BE2C (cell line): ENCODE measurements around the gene PDE3A.

Experiments
- DNase-seq: peaks from one replicate; pipeline ENCODE4 v3.0.0-alpha.2; 2020
- H3K27me3 ChIP-seq: fragments of 250-450 bp; sonication (Bioruptor Pico); 2 replicates; pipeline ENCODE4 v1.5.1; 2020; ENCODE audit warnings: mild to moderate bottlenecking
- H3K36me3 ChIP-seq: fragments of 250-450 bp; sonication (Bioruptor Pico); 2 replicates; pipeline ENCODE4 v1.5.1; 2020; ENCODE audit warnings: mild to moderate bottlenecking
- H3K4me1 ChIP-seq: fragments of 250-450 bp; sonication (Bioruptor Pico); 2 replicates; pipeline ENCODE4 v1.5.1; 2020
- H3K4me3 ChIP-seq: 2 replicates; pipeline ENCODE4 v1.5.1; 2011; ENCODE audit warnings: low read depth, low read length
- H3K9me3 ChIP-seq: fragments of 250-450 bp; sonication (Bioruptor Pico); 2 replicates; pipeline ENCODE4 v1.5.1; 2020
- CTCF ChIP-seq: IDR thresholded peaks from 2 replicates; pipeline ENCODE4 v1.5.1; 2012; ENCODE audit warnings: mild to moderate bottlenecking, low read depth, low read length

The PDE3A gene

GRCh38 chr12:20345866-20346265 lies 22.5 kb upstream of the PDE3A start:
- no peak for DNase-seq
- no peaks in the 10 kb centered on the region for H3K4me1 ChIP-seq
- no peaks in the 10 kb centered on the region; the same call in 1 of the 2 replicates for H3K9me3 ChIP-seq
- H3K27me3 ChIP-seq = no peaks in the 10 kb centered on the region
- H3K4me3 ChIP-seq = no peak overlapping the region
- no peaks in the 10 kb centered on the region for H3K36me3 ChIP-seq
- TF ChIP-seq CTCF = no peak

GRCh38 chr12:20350026-20350425 lies 18.3 kb upstream of the PDE3A start:
- TF ChIP-seq CTCF = no peak
- no peak for DNase-seq
- no peaks in the 10 kb centered on the region for H3K27me3 ChIP-seq
- no peaks in the 10 kb centered on the region; the same call in 1 of the 2 replicates for H3K9me3 ChIP-seq
- H3K4me1 ChIP-seq = no peaks in the 10 kb centered on the region
- no peak overlapping the region for H3K4me3 ChIP-seq
- no peaks in the 10 kb centered on the region for H3K36me3 ChIP-seq

DNA sequence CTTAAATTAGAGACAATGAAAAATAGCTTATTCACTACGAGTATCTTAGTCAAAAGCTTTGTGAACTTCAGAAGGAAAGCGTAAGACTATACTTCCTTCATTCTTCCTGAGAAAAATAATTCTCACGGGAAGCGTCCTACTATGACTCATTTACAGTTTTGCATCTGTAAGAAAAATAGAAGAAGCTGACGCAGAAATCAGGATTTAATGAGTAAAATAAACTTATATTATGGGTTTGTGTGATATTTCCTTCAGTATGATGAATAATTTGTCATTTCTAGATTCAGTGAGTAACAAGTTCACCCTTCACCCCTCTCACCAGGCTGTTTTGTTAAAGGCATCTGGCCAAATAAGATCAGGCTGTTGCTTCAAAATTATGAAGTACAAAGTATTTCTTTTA lies 17.8 kb upstream of the PDE3A start:
- TF ChIP-seq CTCF = no peak
- Histone ChIP-seq H3K4me1 (no peaks in the 10 kb centered on the region), H3K36me3 (no peaks in the 10 kb centered on the region), H3K9me3 (no peaks in the 10 kb centered on the region; the same call in 1 of the 2 replicates), H3K27me3 (no peaks in the 10 kb centered on the region), H3K4me3 (no peak overlapping the region)
- DNase-seq = no peak

DNA sequence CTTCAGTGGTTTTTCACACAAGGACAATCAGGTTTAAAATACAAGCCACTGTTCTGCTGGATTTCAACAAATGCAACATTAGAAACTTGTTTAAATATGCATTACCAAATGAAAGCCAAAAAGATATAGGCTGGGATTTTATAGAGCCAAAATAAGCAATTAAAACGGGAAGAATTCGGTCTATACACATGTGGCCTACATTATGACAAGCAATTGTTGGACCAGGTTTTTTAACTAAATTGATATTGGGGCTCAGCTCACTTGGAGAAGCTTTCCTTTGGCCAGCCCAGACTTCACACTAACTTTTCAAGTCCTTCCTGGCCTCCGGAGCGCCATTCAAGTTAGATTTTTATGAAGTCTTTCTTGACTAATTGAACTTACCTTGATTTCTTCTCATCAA lies 16.9 kb upstream of the PDE3A start:
- no peak for DNase-seq
- no peak overlapping the region for H3K4me3 ChIP-seq
- H3K27me3 ChIP-seq = no peaks in the 10 kb centered on the region
- TF ChIP-seq CTCF = no peak
- H3K9me3 ChIP-seq = no peaks in the 10 kb centered on the region; the same call in 1 of the 2 replicates
- no peaks in the 10 kb centered on the region for H3K36me3 ChIP-seq
- H3K4me1 ChIP-seq = no peaks in the 10 kb centered on the region

- no peak for TF ChIP-seq CTCF
- no peaks in the 10 kb centered on the region; the same call in 1 of the 2 replicates for H3K4me1 ChIP-seq
- no peak overlapping the region for H3K4me3 ChIP-seq
- H3K27me3 ChIP-seq = no peaks in the 10 kb centered on the region
- no peaks in the 10 kb centered on the region for H3K36me3 ChIP-seq
- DNase-seq = no peak
- no peaks in the 10 kb centered on the region for H3K9me3 ChIP-seq
Measured at GRCh38 chr12:20356048-20356447, 12.3 kb upstream of the PDE3A start.

- Histone ChIP-seq H3K27me3 (no peaks in the 10 kb centered on the region), H3K36me3 (no peaks in the 10 kb centered on the region)
- TF ChIP-seq CTCF = no peak
Measured at GRCh38 chr12:20360407-20360806, 7.9 kb upstream of the PDE3A start.

More at GRCh38 chr12:20360407-20360806, 7.9 kb upstream of the PDE3A start:
- Histone ChIP-seq H3K9me3 (no peaks in the 10 kb centered on the region), H3K4me1 (no peaks in the 10 kb centered on the region; the same call in 1 of the 2 replicates), H3K4me3 (no peak overlapping the region)
- peak; percentile 45 for DNase-seq
